HEK293 (cell line): ENCODE results near the gene TADA2B.
A peak's percentile ranks its signal among the peaks of the same experiment; 100 is the strongest.

Experiments used
- CTCF ChIA-PET: fragments of 350-600 bp; formaldehyde crosslinking; extraction: SDS; loops from one replicate; lab custom pipeline; 2021; ENCODE audit warnings: antibody characterized with exemption; lab: Yijun Ruan, JAX
- POLR2A ChIA-PET: fragments of 300-600 bp; formaldehyde crosslinking; extraction: SDS; loops from one replicate; lab custom pipeline; 2020; ENCODE audit warnings: antibody characterized with exemption, inconsistent platforms; lab: Yijun Ruan, JAX
- H3K27ac ChIP-seq: fragments of 200-500 bp; sonication (Bioruptor generic); 2 replicates; pipeline ENCODE4 v1.5.1; 2014; ENCODE audit warnings: low read depth, low read length, control low read depth, inconsistent platforms; ENCODE audit errors: extremely low read depth
- H3K36me3 ChIP-seq, 2 experiments: fragments of 200-500 bp in 1 of 2; sonication (Bioruptor generic) in 1 of 2; 1 replicate in 1 of 2; 2 replicates in 1 of 2; pipeline ENCODE4 v1.5.1; 2014 to 2017; ENCODE audit warnings: inconsistent platforms in 2 of 2, low read length in 2 of 2; ENCODE audit not compliant: control insufficient read depth in 2 of 2, insufficient read depth in 1 of 2
- H3K4me1 ChIP-seq: fragments of 200-500 bp; sonication (Bioruptor generic); 2 replicates; pipeline ENCODE4 v1.5.1; 2014; ENCODE audit warnings: mild to moderate bottlenecking, low read length, inconsistent platforms; ENCODE audit not compliant: control insufficient read depth, insufficient read depth
- H3K4me3 ChIP-seq: 2 replicates; pipeline ENCODE4 v1.5.1; 2011; ENCODE audit warnings: low read depth, mild to moderate bottlenecking, control low read depth, low read length, moderate library complexity
- H3K9me3 ChIP-seq: fragments of 200-500 bp; sonication (Bioruptor generic); 2 replicates; pipeline ENCODE4 v1.5.1; 2014; ENCODE audit warnings: low read depth, low read length, inconsistent platforms; ENCODE audit not compliant: control insufficient read depth, insufficient read depth
- CTCF ChIP-seq: fragments of 450-650 bp; formaldehyde crosslinking; IDR thresholded peaks from 2 replicates; pipeline ENCODE4 v1.5.1; 2016; ENCODE audit warnings: missing biosample characterization, missing genetic modification characterization
- IKZF3 ChIP-seq: fragments of 450-650 bp; IDR thresholded peaks from 2 replicates; pipeline ENCODE4 v1.5.0; 2018; ENCODE audit warnings: missing biosample characterization, mild to moderate bottlenecking, missing genetic modification characterization, moderate library complexity
- KLF1 ChIP-seq: fragments of 450-650 bp; formaldehyde crosslinking; IDR thresholded peaks from 2 replicates; pipeline ENCODE4 v1.5.1; 2016; ENCODE audit warnings: missing biosample characterization, missing genetic modification characterization
- KLF10 ChIP-seq: fragments of 450-650 bp; IDR thresholded peaks from 2 replicates; pipeline ENCODE4 v1.5.1; 2018; ENCODE audit warnings: missing biosample characterization, mild to moderate bottlenecking, missing genetic modification characterization
- KLF16 ChIP-seq: fragments of 450-650 bp; formaldehyde crosslinking; IDR thresholded peaks from 2 replicates; pipeline ENCODE4 v1.5.1; 2017; ENCODE audit warnings: missing biosample characterization, missing genetic modification characterization
- KLF8 ChIP-seq: fragments of 450-650 bp; formaldehyde crosslinking; IDR thresholded peaks from 2 replicates; pipeline ENCODE4 v1.5.1; 2016; ENCODE audit warnings: missing biosample characterization, missing genetic modification characterization
- KLF9 ChIP-seq: fragments of 450-650 bp; formaldehyde crosslinking; IDR thresholded peaks from 2 replicates; pipeline ENCODE4 v1.5.1; 2016; ENCODE audit warnings: missing biosample characterization, missing genetic modification characterization, low read depth
- SP2 ChIP-seq: fragments of 450-650 bp; formaldehyde crosslinking; IDR thresholded peaks from 2 replicates; pipeline ENCODE4 v1.5.1; 2016; ENCODE audit warnings: missing biosample characterization, missing genetic modification characterization
- SP3 ChIP-seq: fragments of 450-650 bp; formaldehyde crosslinking; IDR thresholded peaks from 2 replicates; pipeline ENCODE4 v1.5.1; 2016; ENCODE audit warnings: missing biosample characterization, missing genetic modification characterization
- SP7 ChIP-seq: fragments of 450-650 bp; formaldehyde crosslinking; IDR thresholded peaks from 2 replicates; pipeline ENCODE4 v1.5.1; 2016; ENCODE audit warnings: missing biosample characterization, missing genetic modification characterization
- YY1 ChIP-seq: fragments of 450-650 bp; formaldehyde crosslinking; IDR thresholded peaks from 2 replicates; pipeline ENCODE4 v1.5.1; 2018; ENCODE audit warnings: missing biosample characterization, missing genetic modification characterization
- YY2 ChIP-seq: fragments of 450-650 bp; formaldehyde crosslinking; IDR thresholded peaks from 2 replicates; pipeline ENCODE4 v1.5.1; 2016; ENCODE audit warnings: missing biosample characterization, missing genetic modification characterization
- ZNF10 ChIP-seq: fragments of 450-650 bp; formaldehyde crosslinking; IDR thresholded peaks from 2 replicates; pipeline ENCODE4 v1.5.1; 2017; ENCODE audit warnings: missing biosample characterization, missing genetic modification characterization
- ZNF324 ChIP-seq: fragments of 450-650 bp; formaldehyde crosslinking; IDR thresholded peaks from 2 replicates; pipeline ENCODE4 v1.5.1; 2016; ENCODE audit warnings: missing biosample characterization, missing genetic modification characterization
- ZNF335 ChIP-seq: fragments of 450-650 bp; formaldehyde crosslinking; conservative IDR thresholded peaks from 2 replicates; pipeline ENCODE4 v1.5.1; 2016; ENCODE audit warnings: missing biosample characterization, missing genetic modification characterization
- ZNF529 ChIP-seq: fragments of 450-650 bp; formaldehyde crosslinking; IDR thresholded peaks from 2 replicates; pipeline ENCODE4 v1.5.1; 2017; ENCODE audit warnings: missing genetic modification characterization, missing biosample characterization; ENCODE audit not compliant: insufficient replicate concordance
- ZNF610 ChIP-seq: fragments of 450-650 bp; formaldehyde crosslinking; IDR thresholded peaks from 2 replicates; pipeline ENCODE4 v1.5.1; 2016; ENCODE audit warnings: missing biosample characterization, missing genetic modification characterization, borderline replicate concordance
- ZNF629 ChIP-seq: fragments of 450-650 bp; formaldehyde crosslinking; IDR thresholded peaks from 2 replicates; pipeline ENCODE4 v1.5.1; 2017; ENCODE audit warnings: missing biosample characterization, missing genetic modification characterization
- ZNF707 ChIP-seq: fragments of 450-650 bp; formaldehyde crosslinking; IDR thresholded peaks from 2 replicates; pipeline ENCODE4 v1.5.1; 2016; ENCODE audit warnings: missing biosample characterization, missing genetic modification characterization
- ZNF830 ChIP-seq: fragments of 450-650 bp; IDR thresholded peaks from 2 replicates; pipeline ENCODE4 v1.5.0; 2018; ENCODE audit warnings: missing biosample characterization, missing genetic modification characterization, low read depth, mild to moderate bottlenecking, moderate library complexity
- ZSCAN16 ChIP-seq: fragments of 450-650 bp; formaldehyde crosslinking; IDR thresholded peaks from 2 replicates; pipeline ENCODE4 v1.5.1; 2016; ENCODE audit warnings: missing biosample characterization, missing genetic modification characterization
- TF ChIP-seq, protein P1 (sequence below): fragments of 450-650 bp; formaldehyde crosslinking; IDR thresholded peaks from 2 replicates; pipeline ENCODE4 v1.5.1; 2016; ENCODE audit warnings: missing biosample characterization, missing genetic modification characterization
- TF ChIP-seq, protein P2 (sequence below): fragments of 450-650 bp; formaldehyde crosslinking; IDR thresholded peaks from 2 replicates; pipeline ENCODE4 v1.5.1; 2016; ENCODE audit warnings: missing biosample characterization, missing genetic modification characterization

Gene TADA2B

GRCh38 chr4:7103031-7103606 lies 59.9 kb downstream of the TADA2B start:
- CTCF ChIA-PET: interaction anchor here (0.6 to 2.7 kb wide), 13 partner anchors 9 to 121 kb away, joined by 3 to 23 read pairs (median 4); no protein-coding TSS in a partner anchor
- H3K4me1 ChIP-seq: no peaks in the 10 kb centered on the region
- no peaks in the 10 kb centered on the region for H3K9me3 ChIP-seq
- H3K36me3 ChIP-seq: no peaks in the 10 kb centered on the region
- no peak overlapping the region for H3K27ac ChIP-seq
- TF ChIP-seq SP7 (tag by site-specific recombination) (no peak), KLF8 (tag by site-specific recombination) (peak; percentile 62), KLF9 (peak; percentile 79), KLF16 (tag by site-specific recombination) (0 out of 2 replicates have a peak, but pooled peaks have one; percentile 63), ZSCAN16 (tag by site-specific recombination) (no peak), YY2 (tag by site-specific recombination) (0 out of 2 replicates have a peak, but pooled peaks have one; percentile 29), ZNF707 (no peak), CTCF (tag by site-specific recombination) (0 out of 2 replicates have a peak, but pooled peaks have one; percentile 11), ZNF629 (peak; percentile 15; the same call in 1 of the 2 replicates), ZNF335 (tag by site-specific recombination) (0 out of 2 replicates have a peak, but pooled peaks have one; percentile 31), ZNF830 (no peak), ZNF324 (tag by site-specific recombination) (no peak), IKZF3 (tag by site-specific recombination) (no peak), ZNF10 (tag by site-specific recombination) (no peak), ZNF610 (tag by site-specific recombination) (no peak), YY1 (tag by site-specific recombination) (peak; percentile 32; the same call in 1 of the 2 replicates), SP3 (tag by site-specific recombination) (peak; percentile 74), KLF1 (tag by site-specific recombination) (peak; percentile 81; the same call in 1 of the 2 replicates), KLF10 (tag by site-specific recombination) (peak; percentile 72; the same call in 1 of the 2 replicates), SP2 (tag by site-specific recombination) (peak; percentile 73), ZNF529 (no peak)
- TF ChIP-seq, protein P1, sequence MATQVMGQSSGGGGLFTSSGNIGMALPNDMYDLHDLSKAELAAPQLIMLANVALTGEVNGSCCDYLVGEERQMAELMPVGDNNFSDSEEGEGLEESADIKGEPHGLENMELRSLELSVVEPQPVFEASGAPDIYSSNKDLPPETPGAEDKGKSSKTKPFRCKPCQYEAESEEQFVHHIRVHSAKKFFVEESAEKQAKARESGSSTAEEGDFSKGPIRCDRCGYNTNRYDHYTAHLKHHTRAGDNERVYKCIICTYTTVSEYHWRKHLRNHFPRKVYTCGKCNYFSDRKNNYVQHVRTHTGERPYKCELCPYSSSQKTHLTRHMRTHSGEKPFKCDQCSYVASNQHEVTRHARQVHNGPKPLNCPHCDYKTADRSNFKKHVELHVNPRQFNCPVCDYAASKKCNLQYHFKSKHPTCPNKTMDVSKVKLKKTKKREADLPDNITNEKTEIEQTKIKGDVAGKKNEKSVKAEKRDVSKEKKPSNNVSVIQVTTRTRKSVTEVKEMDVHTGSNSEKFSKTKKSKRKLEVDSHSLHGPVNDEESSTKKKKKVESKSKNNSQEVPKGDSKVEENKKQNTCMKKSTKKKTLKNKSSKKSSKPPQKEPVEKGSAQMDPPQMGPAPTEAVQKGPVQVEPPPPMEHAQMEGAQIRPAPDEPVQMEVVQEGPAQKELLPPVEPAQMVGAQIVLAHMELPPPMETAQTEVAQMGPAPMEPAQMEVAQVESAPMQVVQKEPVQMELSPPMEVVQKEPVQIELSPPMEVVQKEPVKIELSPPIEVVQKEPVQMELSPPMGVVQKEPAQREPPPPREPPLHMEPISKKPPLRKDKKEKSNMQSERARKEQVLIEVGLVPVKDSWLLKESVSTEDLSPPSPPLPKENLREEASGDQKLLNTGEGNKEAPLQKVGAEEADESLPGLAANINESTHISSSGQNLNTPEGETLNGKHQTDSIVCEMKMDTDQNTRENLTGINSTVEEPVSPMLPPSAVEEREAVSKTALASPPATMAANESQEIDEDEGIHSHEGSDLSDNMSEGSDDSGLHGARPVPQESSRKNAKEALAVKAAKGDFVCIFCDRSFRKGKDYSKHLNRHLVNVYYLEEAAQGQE: 0 out of 2 replicates have a peak, but pooled peaks have one; percentile 6
- TF ChIP-seq, protein P2, sequence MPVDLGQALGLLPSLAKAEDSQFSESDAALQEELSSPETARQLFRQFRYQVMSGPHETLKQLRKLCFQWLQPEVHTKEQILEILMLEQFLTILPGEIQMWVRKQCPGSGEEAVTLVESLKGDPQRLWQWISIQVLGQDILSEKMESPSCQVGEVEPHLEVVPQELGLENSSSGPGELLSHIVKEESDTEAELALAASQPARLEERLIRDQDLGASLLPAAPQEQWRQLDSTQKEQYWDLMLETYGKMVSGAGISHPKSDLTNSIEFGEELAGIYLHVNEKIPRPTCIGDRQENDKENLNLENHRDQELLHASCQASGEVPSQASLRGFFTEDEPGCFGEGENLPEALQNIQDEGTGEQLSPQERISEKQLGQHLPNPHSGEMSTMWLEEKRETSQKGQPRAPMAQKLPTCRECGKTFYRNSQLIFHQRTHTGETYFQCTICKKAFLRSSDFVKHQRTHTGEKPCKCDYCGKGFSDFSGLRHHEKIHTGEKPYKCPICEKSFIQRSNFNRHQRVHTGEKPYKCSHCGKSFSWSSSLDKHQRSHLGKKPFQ (tag by site-specific recombination): no peak
- peak overlapping the region; percentile 57 for H3K4me3 ChIP-seq
- POLR2A ChIA-PET: interaction anchor here (2.0 kb wide), 1 partner anchor 36 kb away, joined by 8 read pairs; the partner anchor contains the start of gene GRPEL1
